ENCODE measurements around the gene TRIM39. TPM values are rescaled to one million over a fixed set of nuclear protein-coding genes. Genes with fewer than 3 reads are reported as not detected.
"Not testable (repeated sequence)": the region's sequence is repeated elsewhere in the genome, so short reads cannot be mapped to it uniquely, and the experiment has no call there.

The TRIM39 gene
- total and polyA plus RNA-seq, 2 of the 4 experiments (the other 2 are of a cell fraction): 7.5 to 10.0 TPM

GRCh38 chr6:30369280-30369679 lies 42.6 kb downstream of the TRIM39 start:
- H2BK120ac ChIP-seq (ENCODE audit: low read depth, low read length); H2AFZ ChIP-seq (replicated peaks; ENCODE audit: low read length, poor library complexity); H3K9me3 ChIP-seq (ENCODE audit: control insufficient read depth, insufficient read depth, low read length); in situ Hi-C loops (cut with MboI; ENCODE audit: low sequenced_read_pairs); dilution Hi-C loops (cut with HindIII; ENCODE audit: low sequenced_read_pairs, unreplicated experiment); H3K4me2 ChIP-seq (ENCODE audit: low read depth, low read length); H3K23ac ChIP-seq (ENCODE audit: low read depth, low read length); H3K9ac ChIP-seq (ENCODE audit: low read depth, low read length); H3K9me1 ChIP-seq (ENCODE audit: insufficient read depth, low read length); POLR2A ChIA-PET (ENCODE audit: unreplicated experiment); H2BK20ac ChIP-seq (ENCODE audit: low read depth, low read length); H3K14ac ChIP-seq (replicated peaks; ENCODE audit: low read depth, low read length); H3K56ac ChIP-seq (ENCODE audit: extremely low read depth, insufficient read depth, low read length); H4K5ac ChIP-seq (ENCODE audit: low read depth, low read length); H3K36me3 ChIP-seq (ENCODE audit: control insufficient read depth, insufficient read depth, low read length); H4K8ac ChIP-seq (ENCODE audit: low read depth in 2 of 2, low read length in 2 of 2); intact Hi-C loops (cut with micrococcal nuclease); H2BK15ac ChIP-seq (ENCODE audit: low read depth, low read length); BruUV-seq (replicated peaks); H3K4ac ChIP-seq (ENCODE audit: low read depth, low read length); H3K4me3 ChIP-seq (ENCODE audit: insufficient read depth, low read depth, low read length); ATAC-seq (ENCODE audit: low read depth); DNase-seq; H4K20me1 ChIP-seq (ENCODE audit: insufficient read depth, low read length); H4K91ac ChIP-seq (ENCODE audit: insufficient read depth, low read depth, low read length); CTCF ChIA-PET; H2AK9ac ChIP-seq (replicated peaks; ENCODE audit: low read depth, low read length, poor library complexity); H3K27ac ChIP-seq (ENCODE audit: insufficient read depth, low read length); H3K4me1 ChIP-seq (ENCODE audit: control insufficient read depth, insufficient read depth, low read length); H3K79me1 ChIP-seq (ENCODE audit: low read depth in 1 of 2, low read length in 2 of 2); H2BK5ac ChIP-seq (ENCODE audit: low read depth, low read length, poor library complexity, severe bottlenecking); H3K18ac ChIP-seq (ENCODE audit: low read depth, low read length); H2AK5ac ChIP-seq (ENCODE audit: low read depth, low read length): not testable (repeated sequence)
- WGBS, 2 experiments (ENCODE audit: extremely low coverage in 2 of 2, insufficient read length in 1 of 2): no CpG with 5 or more reads among the region's 1 CpG
- peaks cover 25% of the 10 kb centered on the region for H3K27me3 ChIP-seq (ENCODE audit: control insufficient read depth, insufficient read depth, low read length)

All from IMR-90 (cell line).